ENCODE measurements around the gene CD300H.

DNA sequence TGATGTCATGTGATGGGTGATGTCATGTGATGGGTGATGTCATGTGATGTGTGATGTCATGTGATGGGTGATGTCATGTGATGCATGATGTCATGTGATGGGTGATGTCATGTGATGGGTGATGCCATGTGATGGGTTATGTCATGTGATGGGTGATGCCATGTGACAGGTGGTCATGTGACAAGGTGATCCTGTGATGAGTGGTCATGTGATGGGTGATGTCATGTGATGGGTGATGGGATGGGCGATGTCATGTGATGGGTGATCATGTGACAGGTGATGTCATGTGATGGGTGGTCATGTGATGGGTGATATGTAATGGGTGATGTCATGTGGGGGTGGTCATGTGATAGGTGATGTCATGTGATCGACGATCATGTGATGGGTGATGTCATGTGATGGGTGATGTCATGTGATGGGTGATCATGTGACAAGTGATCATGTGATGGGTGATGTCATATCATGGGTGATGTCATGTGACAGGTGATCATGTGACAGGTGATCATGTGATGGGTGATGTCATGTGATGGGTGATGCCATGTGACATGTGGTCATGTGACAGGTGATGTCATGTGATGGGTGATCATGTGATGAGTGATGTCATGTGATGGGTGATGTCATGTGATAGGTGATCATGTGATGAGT, 53.2 kb downstream of the CD300H start:
- TF ChIP-seq, protein P1, sequence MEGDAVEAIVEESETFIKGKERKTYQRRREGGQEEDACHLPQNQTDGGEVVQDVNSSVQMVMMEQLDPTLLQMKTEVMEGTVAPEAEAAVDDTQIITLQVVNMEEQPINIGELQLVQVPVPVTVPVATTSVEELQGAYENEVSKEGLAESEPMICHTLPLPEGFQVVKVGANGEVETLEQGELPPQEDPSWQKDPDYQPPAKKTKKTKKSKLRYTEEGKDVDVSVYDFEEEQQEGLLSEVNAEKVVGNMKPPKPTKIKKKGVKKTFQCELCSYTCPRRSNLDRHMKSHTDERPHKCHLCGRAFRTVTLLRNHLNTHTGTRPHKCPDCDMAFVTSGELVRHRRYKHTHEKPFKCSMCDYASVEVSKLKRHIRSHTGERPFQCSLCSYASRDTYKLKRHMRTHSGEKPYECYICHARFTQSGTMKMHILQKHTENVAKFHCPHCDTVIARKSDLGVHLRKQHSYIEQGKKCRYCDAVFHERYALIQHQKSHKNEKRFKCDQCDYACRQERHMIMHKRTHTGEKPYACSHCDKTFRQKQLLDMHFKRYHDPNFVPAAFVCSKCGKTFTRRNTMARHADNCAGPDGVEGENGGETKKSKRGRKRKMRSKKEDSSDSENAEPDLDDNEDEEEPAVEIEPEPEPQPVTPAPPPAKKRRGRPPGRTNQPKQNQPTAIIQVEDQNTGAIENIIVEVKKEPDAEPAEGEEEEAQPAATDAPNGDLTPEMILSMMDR (IDR thresholded peaks at IDR 0.05) = no peak
- no peak for TF ChIP-seq ZFX (IDR thresholded peaks at IDR 0.05; ENCODE audit: borderline replicate concordance)
